GM21528 (cell line): ENCODE measurements around the gene LRP1B.

ENCODE experiments used
- ATAC-seq: cut with Tn5 transposase; IDR thresholded peaks from one replicate; pipeline ENCODE4 v1.9.1; 2021; ENCODE audit warnings: mild to moderate bottlenecking, moderate library complexity; ENCODE audit not compliant: unreplicated experiment, low FRiP score

Gene LRP1B

DNA sequence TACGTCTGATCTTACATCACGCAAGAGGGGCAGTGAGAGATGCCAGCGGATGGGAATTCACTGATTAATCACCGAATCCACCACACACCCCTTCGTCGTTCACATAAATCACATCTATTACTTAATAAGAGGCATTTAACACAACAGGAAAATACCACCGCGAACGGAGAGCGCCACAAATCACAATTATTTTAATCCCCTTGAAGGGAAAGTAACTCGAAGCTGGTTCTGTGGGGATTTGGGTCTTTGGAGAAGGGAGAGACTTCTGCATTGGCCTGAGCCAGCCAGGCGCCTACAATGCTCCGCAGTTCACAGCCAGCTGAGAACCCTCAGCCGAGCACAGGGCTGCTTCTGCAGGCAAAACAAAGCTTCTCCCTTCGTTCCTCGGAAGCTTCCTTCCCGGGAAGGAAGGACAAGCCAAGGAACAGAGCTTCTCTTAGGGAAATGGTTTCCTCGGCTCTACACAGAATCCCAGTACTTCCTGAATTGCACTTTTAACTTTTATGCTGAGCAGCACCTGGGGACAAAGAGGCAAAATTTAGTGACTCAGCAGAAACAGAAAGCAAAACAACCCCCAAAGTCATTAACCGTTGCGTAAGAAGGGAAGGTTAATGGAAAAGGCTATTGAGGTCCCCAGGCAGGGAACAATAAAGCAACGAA is at the start of gene LRP1B:
LRP1B (minus strand) TSS at position 7 of the 660 bp plus-strand sequence. CDS start 287 bp downstream, outside the sequence.
- ATAC-seq: peak; percentile 65

DNA sequence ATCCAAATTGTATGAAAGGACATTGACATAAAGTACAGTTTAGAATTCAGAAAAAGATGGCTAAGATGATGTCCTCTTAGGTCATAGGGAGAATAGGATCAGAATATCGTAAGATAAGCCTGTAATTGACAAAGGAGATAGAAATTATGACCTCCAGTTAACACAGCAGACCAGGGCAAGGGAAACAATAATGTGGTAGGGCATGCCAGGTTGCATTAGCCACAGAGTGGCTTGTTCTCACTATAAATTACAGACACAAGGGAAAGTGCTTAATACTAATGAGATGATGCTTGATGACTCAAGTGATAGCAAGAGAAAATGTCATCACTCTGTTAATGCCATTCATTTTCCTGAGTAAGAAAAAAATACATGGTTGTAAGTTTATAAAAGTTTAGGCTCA is 48.9 kb upstream of the LRP1B start:
- no peak for ATAC-seq

DNA sequence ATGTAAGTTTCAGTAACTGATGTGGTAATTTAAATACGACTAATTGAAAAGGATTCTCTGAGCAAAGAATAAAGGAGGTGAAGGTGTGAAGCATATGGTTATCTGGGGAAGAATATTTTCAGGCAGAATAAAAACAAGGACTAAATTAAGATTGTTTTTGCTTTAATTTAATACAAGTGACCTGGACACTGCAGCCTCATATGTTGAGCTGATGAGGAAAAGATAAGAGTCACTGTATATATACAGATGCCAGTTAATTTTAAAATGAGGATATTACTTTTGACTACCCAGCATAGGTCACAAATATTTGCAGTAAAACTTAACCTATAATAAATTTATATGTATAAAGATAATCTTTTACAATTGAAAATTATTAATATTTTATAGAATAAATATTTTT is 47.8 kb upstream of the LRP1B start:
- no peak for ATAC-seq

DNA sequence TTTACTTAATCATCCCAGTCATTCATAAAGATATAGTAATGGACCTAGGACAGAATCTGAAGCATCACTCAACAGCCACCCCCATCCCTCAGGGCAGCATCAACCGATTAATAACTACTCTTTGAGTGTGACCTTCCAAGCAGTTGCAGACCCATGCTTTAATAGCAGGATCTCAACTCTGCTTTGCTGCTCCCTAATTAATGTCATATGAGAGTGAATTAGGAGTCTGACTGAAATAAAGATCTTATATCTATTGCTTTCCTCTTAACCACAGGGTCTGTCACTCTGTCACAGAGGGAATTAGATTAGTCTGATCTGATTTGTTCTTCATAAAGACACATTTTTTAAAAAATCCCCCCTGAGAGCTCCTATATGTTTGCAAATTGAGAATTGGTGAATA is 46.1 kb upstream of the LRP1B start:
- ATAC-seq: no peak

DNA sequence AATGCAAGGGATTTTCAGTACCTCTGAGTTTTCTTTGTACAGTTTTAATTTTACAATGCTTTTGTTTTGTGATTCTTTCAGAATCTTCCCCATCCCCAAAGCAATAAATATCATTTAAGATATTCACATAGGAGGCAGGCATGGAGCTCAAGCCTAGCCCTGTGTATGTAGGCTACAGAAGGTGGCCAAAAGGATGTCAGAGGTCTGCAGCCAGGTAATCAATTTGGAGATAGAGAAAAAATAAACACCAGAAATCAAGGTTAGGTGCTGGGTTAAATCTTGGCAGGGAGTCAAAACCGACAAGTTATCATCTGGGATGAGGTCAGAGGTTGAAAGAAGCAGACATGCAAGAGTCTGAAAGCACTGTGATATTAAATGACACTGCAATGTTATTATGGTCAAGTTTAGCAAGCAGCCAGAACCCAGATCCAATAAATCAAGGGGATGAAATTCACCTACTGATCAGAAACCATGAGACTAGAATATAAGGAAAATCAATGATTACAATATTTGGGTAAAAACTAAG is 45.1 kb upstream of the LRP1B start:
- ATAC-seq: no peak

DNA sequence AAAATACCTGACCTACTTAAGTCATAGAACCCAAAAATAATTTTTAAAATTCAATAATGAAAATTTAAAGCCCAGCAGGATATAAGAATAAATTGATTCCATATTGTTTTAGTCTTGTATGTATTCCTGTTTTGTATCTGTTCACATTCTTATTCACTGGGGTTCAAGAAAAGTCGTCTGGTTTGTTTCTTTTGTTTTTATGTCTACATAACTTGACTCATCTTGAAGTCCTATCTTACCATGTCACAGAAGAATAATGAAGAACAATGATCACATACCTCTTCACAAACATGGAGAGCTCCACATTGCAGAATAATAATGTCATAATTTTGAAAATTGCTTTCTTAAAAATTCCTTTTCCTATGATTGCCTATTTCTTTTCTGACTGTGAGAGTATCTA is 43.4 kb upstream of the LRP1B start:
- ATAC-seq: no peak

DNA sequence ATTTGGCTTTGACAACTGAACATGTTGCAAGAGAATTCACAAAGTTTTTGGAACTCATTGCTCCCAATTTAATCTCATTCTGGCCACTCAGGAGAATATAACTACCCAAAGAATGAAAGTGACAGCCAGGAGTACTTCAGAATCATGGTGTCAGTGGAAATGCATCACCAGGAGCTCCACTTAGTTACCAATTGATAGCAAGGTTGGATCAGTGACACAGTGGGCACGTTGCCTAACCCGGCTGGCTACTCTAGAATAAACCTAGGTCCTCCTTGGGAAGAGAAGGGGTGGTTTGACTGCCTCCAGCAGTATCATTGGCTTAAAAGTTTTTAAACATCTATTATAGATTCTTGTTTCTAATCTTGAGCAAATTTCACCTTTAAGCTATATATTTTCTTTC is 40.0 kb upstream of the LRP1B start:
- ATAC-seq: no peak

DNA sequence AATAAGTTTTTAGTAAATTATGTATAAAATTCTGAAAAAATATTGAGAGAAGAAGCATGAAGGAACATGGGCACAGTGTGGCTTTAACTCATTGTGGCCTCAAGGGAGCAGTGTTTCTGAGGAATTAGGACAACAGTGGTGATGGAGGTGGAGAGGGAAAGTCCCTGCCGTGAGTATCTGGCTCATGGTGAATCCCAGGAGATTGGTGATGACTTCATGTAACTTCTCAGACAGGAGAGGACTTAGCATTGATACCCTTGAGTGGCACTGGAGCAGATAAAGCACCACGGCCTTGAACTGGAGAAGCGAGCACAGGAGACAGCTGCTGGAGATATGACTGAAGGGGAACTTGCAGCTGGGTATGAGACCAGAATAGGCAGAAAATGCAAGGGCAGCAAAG is 35.0 kb upstream of the LRP1B start:
- peak; percentile 93 for ATAC-seq

DNA sequence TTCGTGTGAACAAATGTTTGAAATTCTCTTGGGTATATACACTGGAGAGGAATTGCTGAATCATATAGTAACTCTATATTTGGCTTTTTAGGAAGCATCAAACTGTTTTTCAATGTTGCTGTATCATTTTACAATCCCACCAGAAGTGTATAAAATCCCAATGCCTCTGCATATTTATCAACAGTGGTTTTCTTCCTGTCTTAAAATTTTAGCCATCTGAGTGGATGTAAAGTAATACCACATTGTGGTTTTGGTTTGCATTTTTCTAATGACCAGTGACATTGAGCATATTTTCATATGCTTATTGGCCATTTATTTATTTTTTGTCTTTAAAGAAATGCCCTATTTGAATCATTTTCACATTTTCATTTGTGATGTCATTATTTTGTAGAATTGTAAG is 22.8 kb upstream of the LRP1B start:
- no peak for ATAC-seq

DNA sequence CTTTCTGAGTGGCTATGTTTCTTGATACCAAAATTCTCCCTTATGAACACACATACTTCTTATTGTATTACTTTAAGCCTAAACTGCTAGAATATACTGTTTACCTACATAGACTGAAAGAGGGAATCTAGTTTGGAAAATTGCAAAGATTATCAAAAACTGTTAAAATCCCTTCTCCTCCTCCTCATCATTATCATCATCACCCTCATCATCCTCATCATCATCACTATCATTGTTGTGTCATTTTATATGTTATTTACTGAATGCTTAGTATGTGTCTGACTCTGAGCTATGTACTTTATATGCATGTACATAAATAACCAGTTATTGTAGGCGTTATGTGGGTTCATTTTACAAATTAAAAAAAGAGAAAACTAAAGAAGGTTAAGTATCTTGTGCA is 19.6 kb upstream of the LRP1B start:
- no peak for ATAC-seq

DNA sequence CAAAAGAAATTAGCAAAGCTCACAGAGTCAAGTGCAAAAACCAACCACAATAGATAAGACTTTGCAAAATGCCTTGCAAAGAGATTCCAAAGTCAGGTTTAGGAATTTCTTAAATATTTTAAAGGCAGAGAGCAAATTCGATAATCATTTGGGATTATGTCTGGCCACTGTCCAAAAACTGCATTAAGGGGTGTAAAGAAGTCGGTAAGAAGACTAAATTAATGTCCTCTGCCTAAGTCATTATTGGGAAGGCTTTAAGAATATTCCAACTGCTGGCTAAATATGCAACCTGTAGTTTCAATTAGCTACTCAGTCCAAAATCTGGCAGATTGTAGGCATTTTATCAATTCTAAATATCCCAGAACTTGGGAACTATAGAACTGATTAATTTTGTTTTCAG is 13.7 kb upstream of the LRP1B start:
- no peak for ATAC-seq

DNA sequence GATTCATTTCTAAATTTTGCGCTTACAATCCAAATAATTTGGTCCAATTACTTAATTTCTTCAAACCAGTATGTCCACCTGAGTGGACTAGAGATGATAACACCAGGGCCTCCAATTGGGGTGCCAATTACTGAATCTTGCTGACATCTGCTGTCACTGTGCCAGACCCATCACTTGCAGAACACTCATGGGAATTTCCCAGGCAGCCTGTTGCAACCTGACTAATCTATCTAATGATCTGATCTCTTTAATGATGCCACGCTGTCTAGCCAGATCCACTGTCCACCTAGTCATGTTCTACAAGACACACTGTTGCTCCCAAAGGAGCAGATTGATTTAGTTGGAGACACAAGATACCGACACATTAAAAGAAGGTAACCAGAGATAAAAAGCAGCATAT is 11.8 kb upstream of the LRP1B start:
- no peak for ATAC-seq

DNA sequence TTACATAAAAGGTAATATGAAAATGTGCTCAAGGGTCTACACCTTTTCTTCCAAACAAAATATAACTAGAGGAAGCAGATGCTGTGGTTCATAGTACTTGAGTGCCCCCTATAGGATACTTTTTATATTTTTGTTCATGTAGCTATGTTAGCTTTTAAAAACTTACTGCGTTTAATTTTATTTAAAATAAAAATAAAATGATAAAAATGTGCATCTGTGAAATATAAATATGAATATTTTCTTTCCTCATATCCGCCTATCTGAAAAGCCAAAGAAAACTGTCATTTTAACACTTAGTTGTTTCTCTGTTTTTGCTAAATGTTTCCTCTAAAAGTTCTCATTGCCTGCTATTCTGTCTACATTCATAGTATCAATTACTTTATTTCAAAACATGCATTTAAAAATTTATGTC is 9.6 kb upstream of the LRP1B start:
- no peak for ATAC-seq

DNA sequence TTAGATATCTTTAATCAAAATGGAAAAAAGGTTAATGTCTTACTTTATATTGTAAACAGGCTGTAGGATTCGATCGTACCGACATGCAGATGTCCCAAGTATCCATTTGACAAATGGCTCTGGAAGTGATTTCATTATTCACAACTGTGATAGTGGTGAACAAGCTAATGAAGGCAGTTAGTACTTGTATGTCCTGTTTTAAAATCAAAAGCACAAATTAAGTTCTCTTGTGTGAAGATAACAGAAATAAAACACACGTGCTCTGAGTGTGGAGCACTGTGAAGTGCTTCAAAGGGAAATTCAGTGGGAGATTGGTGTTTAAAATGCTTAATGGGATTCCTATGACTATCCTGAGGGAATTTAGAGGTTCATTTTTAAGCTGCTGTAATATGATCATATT is 8.6 kb upstream of the LRP1B start:
- no peak for ATAC-seq

DNA sequence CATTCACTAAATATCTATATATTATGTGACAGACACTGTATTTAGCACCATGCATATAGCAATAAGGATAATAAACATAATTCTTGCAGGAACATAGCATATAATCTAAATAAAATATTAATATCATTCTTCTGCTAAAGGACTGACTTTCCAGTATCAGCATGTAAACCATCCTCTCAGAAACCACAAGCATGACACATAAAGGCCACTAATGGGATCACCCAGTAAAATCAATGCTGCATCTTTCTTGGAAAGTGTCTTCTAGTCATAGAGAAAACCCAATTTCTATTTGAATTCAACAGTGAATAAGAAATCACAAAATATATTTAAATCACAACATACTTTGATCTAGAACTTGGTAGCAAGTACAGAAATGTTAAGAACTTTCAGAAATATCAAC is 5.8 kb upstream of the LRP1B start:
- no peak for ATAC-seq

DNA sequence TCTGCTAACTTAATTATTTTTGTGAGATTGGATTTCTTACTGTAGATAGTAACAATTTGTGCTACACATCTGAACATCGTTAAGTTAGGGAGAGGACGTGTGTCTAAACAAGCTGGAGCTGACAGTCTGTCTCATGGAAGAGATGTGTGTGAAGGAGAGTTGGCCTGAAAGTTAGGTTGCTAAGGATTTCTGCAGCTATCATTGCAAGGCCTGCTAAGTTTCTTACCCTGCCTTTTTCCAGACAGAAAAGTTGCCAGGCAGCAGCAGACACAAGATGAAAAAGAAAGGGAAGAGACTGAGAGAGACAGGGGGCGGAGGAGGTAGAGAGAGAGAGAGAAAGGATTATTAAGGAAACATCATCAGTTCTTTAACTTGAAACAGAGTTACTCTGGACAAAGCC is 4.1 kb upstream of the LRP1B start:
- ATAC-seq: no peak

DNA sequence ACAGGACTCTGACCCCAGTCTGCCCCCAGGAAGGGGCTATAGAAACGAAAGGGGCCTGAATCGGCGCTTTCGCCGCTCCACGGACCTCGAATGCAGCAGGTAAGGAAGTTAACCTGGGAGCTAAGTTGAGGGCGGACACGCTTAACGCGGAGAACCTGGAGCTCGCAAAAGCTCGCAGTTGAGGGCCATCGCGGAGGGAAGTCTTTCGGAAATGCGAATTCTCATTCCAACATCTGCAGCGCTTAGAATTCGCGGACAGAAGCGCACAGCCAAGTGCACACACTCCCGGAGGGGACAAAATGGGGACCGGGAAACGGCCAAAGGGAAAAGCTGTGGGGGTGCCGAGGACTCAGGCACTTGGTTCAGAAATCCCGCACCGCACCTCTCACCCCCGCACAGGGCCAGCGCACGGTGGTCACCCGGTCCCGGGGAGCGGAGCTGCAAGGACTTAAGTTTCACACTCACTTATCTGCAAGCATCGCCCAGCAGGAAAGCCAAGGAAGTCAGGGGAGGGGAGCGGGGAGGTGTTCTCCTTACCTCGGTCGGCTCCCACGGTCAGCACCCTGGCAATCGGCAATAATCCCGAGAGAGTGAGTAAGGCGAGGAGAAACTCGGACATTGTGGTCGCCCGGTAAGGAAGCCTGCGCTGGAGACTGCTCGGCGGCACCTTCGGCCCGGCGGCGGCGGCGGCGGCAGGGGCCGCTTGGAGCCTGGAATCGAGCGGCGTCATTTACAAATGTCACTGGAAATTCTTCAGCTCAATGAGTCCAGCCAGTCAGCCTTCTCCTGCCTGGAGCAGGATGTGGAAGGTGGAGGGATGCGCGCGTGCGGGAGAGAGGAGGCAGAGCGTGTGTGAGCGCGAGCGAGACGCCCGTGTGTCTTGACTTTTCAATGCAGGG is 456 bp downstream of the LRP1B start:
- no peak for ATAC-seq

DNA sequence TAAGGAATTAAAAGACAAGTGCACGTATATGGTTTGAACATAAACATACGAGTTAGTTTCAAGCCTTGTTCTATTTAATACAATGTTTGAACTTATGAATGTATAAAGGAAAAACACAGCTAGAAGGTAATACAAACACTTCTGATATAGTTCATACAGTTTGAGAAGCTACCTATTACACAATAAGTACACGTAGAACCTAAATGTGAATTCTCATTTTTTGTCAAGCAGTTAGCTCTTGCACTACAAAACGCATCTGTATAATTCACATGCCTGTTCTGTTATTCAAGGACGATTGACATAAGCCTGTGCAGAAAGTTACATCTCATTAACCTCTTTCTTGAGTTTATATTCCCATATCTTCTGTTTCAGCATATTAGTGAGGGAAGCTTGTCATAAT is 2.7 kb downstream of the LRP1B start:
- ATAC-seq: no peak

DNA sequence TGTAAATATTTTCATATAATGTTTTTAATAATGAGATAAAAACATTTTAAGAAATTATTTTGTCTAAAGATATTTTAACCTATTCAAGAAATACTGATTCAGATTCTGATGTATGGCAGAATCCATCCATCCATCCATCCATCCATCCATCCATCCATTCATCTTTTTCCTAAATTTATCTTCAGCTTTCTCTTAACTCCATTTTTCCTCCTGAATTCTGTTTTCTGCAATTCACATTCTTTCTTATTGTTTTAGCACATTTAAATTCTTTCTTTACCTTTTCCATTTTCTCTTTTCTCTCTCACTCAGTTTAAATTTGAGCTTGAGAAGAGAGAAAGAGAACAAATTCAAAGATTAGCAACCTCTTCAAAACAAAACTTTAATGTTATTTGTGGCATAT is 3.6 kb downstream of the LRP1B start:
- ATAC-seq: no peak

DNA sequence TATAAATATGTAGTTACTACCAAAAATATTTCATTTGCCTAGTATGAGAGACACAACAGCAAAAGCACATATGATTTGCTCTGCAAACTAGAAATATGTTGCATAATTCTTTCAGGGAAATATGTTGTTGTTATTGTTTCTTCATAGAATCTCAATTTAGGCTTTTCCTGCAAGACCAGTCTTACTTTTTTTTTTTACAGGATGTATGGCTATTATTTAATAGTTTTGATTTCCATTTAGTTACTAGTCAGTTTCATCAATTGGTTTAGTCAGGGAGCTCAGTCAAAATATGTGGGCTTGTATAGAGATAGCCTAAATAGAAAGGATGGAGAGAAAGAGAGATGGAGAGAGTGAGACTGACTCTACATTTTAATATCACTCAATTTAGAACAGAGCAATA is 6.1 kb downstream of the LRP1B start:
- ATAC-seq: no peak

DNA sequence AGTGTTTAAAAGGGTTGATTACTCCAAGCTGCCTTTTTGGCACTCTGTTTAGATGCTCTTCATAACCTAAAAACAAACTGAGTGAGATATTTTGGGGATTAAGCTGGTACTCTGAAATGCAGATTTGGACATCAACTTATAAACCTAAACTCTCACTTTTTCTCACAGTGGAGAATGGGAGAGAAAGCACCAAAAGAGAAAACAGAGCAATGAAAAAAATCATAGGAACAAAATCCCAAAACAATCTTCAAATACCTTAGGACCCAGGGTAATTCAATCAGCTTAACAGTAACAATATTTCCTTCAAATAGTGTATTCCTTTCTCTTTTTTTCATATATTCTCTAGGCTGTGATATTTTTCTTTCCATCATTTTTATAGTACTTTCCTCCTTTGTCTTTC is 11.5 kb downstream of the LRP1B start:
- no peak for ATAC-seq

DNA sequence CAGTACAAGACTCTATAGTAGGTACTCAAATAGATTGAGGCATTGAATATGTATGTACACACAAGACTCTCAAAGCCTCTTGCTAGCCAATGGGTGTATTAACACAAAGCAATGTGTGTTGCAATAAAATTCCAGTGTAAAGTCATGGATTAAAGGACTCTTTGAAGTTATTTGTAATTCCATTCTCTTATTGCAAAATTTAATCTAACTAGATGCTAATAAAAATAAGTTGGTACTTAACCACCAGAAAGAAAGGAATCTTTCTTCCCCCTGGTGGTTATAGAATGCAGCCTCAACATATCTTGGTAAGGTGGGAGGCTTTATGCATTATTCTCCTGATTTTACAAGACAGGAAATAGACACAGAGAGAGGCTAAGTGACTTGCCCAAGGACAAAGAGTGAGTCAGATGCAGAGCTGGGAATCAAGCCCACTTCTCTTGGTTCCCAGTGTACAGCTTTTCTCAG is 18.0 kb downstream of the LRP1B start:
- no peak for ATAC-seq
